NCI-H187 (cell line): ENCODE data around the gene CHD5.

ENCODE experiments used
- DNase-seq, 2 experiments: peaks; one replicate each; lab custom pipeline; 2025; lab: John Stamatoyannopoulos, UW

The CHD5 gene

DNA sequence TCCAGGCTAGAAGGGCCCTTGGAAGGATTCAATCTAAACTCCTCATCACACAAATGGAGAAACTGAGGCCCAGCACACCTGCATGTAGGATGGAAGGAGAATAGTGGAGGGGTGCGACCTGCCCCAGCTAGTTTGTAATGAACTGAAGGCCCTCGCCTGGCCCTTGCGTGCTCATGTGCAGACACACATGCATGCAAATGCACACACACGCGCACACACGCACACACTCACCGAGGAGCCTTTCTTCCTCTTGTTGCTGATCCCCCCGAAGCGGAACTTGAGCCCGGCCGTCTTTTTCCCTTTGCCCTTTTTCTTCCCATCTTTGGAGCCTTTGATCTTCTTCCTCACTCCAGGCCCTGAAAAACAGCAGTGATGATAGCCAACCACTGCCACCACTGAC lies 27.9 kb downstream of the CHD5 start:
- no peak for DNase-seq

DNA sequence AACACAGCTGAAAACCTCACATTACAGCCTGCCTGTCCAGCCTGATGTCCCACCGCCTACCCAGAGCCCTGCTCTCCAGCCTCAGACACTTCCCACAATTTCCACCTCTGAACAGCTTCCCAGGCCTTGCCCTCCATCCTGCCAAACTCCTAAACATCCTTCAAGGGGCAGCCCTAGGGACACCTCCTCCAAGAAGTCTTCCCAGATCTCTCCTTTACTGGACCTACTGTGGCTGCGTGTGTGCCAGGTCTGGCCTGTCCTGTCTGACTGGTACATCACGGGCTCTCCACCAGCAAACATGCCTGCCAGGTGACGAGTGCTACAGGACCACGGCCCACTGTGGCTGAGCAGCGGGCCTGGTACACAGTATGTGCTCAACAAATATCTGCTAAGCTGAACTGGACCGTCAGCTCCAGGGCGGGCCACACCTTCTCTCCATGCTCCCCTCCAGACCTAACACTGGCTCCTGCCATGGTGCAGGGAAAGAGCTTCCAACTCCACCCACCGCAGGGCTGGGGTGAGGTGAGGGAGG lies 28.8 kb downstream of the CHD5 start:
- DNase-seq, result no peak

- no peak for DNase-seq
Measured at GRCh38 chr1:6150006-6150938, 29.8 kb downstream of the CHD5 start.

GRCh38 chr1:6149597-6149996 lies 30.5 kb downstream of the CHD5 start:
- DNase-seq, result no peak

- peak; percentile 26 to 69 for DNase-seq
Measured at GRCh38 chr1:6148497-6149241, 31.5 kb downstream of the CHD5 start.

GRCh38 chr1:6145864-6146410 lies 34.2 kb downstream of the CHD5 start:
- DNase-seq, result no peak

GRCh38 chr1:6145396-6145750 lies 34.7 kb downstream of the CHD5 start:
- DNase-seq, result no peak

GRCh38 chr1:6144647-6145395 lies 35.3 kb downstream of the CHD5 start:
- DNase-seq, result no peak

DNA sequence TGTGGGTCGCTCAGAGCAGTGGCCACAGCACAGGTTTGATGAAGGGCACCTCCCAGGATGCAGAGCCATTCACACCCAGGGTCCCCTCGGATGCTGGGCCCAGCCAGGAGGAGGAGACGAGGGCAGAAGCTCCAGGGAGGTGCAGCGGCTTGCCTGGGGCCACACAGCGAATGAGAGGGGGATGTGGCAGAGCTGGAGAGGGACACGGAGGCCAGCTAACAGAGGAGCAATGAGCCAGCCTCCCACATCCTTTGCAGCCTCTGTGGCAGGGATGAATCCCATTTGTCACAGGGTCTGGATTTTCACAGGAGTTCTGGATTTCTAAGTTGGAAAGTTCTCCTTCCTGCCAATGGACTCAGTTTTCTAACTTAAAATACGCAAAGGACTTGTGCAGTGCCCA lies 35.9 kb downstream of the CHD5 start:
- no peak for DNase-seq

DNA sequence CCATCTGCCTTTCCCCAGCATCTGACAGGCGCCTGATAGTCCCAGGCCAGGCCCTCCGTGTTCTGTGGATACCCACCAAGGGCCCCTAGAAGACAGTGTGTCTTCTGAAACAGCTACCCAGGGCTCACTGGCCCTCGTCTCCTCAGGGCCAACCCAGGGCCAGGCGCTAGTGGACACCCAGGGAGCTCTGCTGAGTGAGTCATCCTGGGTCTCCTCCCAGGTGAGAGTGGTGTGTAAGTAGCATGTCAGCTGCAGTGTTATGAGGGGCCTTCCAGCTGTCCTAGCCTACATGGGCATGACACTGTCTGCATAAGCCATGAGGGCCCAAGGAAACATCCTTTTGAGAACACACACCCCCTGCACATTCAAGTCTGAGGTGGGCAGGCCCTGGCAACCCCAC lies 36.7 kb downstream of the CHD5 start:
- no peak for DNase-seq

DNA sequence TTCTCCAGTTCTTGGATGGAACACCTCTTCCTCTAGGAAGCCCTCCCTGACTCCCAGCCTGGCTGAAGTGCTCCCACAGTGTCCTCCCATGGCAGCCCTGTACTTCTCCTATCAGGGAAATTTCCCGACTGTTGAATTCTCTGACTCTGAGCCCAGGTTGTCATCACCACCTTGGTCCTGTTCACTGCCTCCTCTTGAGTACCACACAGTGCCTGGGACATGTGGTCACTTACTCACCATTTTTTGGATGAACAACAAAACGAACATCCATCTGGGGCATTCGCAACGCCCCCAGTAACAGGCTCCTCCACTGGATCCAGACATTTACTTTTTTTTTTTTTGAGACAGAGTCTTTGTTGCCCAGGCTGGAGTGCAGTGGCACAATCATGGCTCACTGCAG lies 37.4 kb downstream of the CHD5 start:
- DNase-seq, result no peak

DNA sequence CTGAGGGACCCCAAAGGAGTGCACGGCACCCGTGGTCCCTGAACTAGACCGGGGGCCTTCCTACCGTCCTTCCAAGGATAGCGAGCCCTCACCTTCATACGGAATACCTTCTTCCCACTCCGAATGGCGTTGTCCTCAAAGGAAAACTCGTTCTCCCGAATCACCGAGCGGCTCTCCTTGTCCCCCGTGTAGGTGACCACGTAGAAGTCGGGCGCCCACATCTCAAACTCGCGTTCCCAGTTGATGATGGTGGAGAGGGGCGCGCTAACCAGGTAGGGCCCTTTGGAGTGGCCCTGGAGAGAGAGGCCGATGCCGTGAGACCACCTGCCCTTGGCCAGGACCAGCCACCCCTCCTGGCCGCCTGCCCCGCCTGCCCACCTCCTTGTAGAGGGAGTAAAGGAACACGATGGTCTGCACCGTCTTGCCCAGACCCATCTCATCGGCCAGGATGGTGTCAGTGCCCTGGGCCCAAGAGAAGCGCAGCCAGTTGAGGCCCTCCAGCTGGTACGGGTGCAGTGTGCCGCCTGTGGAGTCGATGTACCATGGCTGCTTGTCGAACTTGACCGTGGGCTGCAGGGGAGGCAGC lies 38.0 kb downstream of the CHD5 start:
- no peak for DNase-seq

GRCh38 chr1:6141592-6141991 lies 38.5 kb downstream of the CHD5 start:
- no peak for DNase-seq

- no peak for DNase-seq
Measured at GRCh38 chr1:6140413-6140812, 39.7 kb downstream of the CHD5 start.

DNA sequence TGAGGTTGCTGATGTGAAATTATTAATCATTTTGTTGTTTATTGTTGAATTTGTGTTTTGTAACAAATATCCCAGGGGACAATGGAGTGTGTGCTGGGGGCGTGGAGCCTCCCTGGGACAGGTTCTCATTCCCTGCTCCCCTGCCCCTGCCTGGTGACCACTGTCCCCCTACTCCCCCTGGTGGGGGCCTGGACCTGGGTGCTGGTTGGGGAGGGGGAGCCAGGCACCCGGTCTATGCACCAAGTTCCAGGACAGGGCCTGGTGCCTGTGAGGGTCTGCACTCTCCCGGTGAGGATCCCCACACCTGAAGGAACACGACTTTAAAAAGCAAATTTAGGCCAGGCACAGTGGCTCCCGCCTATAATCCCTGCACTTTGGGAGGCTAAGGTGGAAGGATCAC lies 42.4 kb downstream of the CHD5 start:
- no peak for DNase-seq

GRCh38 chr1:6136516-6137220 lies 43.5 kb downstream of the CHD5 start:
- no peak for DNase-seq

DNA sequence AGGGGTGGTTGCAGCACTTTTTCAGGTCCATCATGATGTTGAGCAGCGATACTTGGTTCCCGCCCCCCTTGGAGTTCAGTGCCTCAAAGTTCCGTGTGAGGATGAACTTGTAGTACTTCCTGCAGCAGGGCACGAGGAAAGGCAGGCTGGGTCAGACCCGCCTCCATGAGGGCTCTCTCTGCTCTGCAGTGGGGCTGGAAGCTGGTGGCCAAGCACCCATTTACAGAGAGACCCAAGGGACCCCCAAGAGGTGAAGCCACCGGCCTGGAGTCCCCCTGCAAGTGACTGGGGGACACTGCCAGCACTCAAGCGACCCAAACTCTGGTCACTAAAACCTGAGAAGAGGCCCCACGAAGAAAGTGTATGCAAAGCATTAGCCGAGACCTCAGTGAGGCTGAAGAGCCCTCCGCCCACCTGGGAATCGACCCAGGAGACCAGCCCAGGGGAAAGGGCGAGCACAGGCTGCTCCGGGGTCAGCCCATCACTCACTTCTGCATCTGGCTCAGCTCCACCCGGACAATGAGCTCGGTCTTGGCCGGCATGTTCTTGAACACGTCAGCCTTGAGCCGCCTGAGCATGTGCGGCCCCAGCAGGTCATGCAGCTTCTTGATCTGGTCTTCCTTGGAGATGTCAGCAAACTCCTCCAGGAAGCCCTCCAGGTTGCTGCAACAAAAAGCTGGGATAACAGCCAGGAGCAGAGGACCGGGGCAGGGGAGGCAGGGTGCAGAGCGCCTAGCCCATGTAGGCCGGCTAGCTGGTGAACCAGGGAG lies 45.2 kb downstream of the CHD5 start:
- DNase-seq, result no peak

DNA sequence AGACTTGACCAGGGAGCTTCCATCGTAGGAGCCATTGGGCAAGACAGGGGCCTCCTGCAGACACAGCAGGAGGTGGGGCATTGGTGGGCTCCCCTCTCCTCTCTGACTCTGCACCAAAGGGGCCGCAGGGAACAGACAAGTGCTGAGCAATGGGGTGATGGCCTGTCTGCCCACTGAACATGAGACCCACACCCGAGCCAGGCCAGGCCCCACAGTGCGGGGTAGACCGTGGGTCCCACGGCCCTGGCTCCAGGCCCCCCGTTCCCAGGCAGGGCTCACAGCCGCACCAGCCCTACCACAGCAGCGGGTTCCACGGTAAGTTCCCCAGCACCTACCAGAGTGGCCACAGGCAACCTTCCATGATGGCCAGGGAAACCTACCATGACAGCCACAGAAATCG lies 45.9 kb downstream of the CHD5 start:
- no peak for DNase-seq

GRCh38 chr1:6133146-6133895 lies 46.8 kb downstream of the CHD5 start:
- DNase-seq, result no peak

DNA sequence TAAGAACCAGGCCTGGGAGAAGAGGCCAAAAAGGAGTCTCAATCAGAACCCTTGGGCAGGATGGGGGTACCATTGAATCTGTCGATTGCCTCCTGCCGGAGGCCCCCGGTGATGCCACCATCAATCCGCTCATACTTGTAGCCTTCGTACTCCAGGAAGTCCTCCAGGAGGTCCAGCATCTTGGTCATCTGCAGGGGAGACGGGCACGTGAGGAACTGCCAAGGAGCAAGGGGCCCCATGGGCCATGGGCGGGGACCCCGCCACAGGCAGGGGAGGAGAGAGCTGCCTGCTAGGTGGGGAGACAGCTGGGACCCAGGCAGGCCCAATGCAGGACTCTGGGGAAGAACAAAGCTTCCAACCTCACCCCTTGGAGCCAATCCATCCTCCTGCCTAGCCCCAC lies 48.6 kb downstream of the CHD5 start:
- DNase-seq, result no peak
